ENCODE data around the gene MRPL30. TPM values are rescaled to one million over a fixed set of nuclear protein-coding genes. Genes with fewer than 3 reads are reported as not detected.
"Not testable (repeated sequence)": the region's sequence is repeated elsewhere in the genome, so short reads cannot be mapped to it uniquely, and the experiment has no call there.

MRPL30 gene
- total and polyA plus RNA-seq, 10 donors, result 12.8 to 26.0 (median 19.3) TPM

GRCh38 chr2:99205491-99205890 is 24.5 kb downstream of the MRPL30 start:
- no peaks in the 10 kb centered on the region for H3K4me1 ChIP-seq
- 92 to 97% (median 94%) methylated on average over 5 of the region's 5 CpGs for WGBS, 5 donors

GRCh38 chr2:99216096-99216495 is 35.1 kb downstream of the MRPL30 start:
- H3K27me3 ChIP-seq (replicated peaks in 1 of 7), result no peaks in the 10 kb centered on the region
- H3K4me1 ChIP-seq, result no peaks in the 10 kb centered on the region
- DNase-seq, result no peak
- H3K9me3 ChIP-seq, result no peaks in the 10 kb centered on the region
- TF ChIP-seq POLR2A (IDR thresholded peaks at IDR 0.05) (no peak), POLR2AphosphoS5 (IDR thresholded peaks at IDR 0.05) (no peak), CTCF (IDR thresholded peaks at IDR 0.05 in 8 of 11, conservative IDR thresholded peaks at IDR 0.05 in 3 of 11) (no peak)
- H3K36me3 ChIP-seq, result peaks cover 0 to 42% (median 3%) of the 10 kb centered on the region in 6 donors
- intact Hi-C loops (cut with DNase I; ENCODE audit: low total_unique reads), result no loop called here
- H3K27ac ChIP-seq, result no peak overlapping the region
- H3K4me3 ChIP-seq, result no peak overlapping the region
- 87 to 98% (median 94%) methylated on average over 2 of the region's 2 CpGs for WGBS, 5 donors

More at GRCh38 chr2:99205491-99205890, 24.5 kb downstream of the MRPL30 start:
- no peaks in the 10 kb centered on the region for H3K27me3 ChIP-seq (replicated peaks in 1 of 7)
- H3K9me3 ChIP-seq, result peaks cover 0 to 15% (median 9%) of the 10 kb centered on the region in 8 donors
- DNase-seq, result no peak
- intact Hi-C loops (cut with DNase I; ENCODE audit: low total_unique reads), result no loop called here
- H3K27ac ChIP-seq, result no peak overlapping the region
- no peak for TF ChIP-seq POLR2AphosphoS5 (IDR thresholded peaks at IDR 0.05)
- TF ChIP-seq CTCF (IDR thresholded peaks at IDR 0.05 in 8 of 11, conservative IDR thresholded peaks at IDR 0.05 in 3 of 11), result no peak
- TF ChIP-seq POLR2A (IDR thresholded peaks at IDR 0.05), result no peak
- H3K36me3 ChIP-seq, result peaks cover 0 to 12% (median 0%) of the 10 kb centered on the region in 6 donors
- H3K4me3 ChIP-seq, result no peak overlapping the region

- intact Hi-C loops (cut with DNase I; ENCODE audit: low total_unique reads), result no loop called here
- DNase-seq, result no peak
- no peaks in the 10 kb centered on the region for H3K9me3 ChIP-seq
Measured at GRCh38 chr2:99217929-99218501, 37.0 kb downstream of the MRPL30 start.

GRCh38 chr2:99233177-99233576 is 52.2 kb downstream of the MRPL30 start:
- not testable (repeated sequence) for DNase-seq

More at GRCh38 chr2:99217929-99218501, 37.0 kb downstream of the MRPL30 start:
- H3K4me3 ChIP-seq, result no peak overlapping the region
- H3K36me3 ChIP-seq, result peaks cover 0 to 37% (median 3%) of the 10 kb centered on the region in 6 donors
- H3K27me3 ChIP-seq (replicated peaks in 1 of 7), result no peaks in the 10 kb centered on the region
- H3K27ac ChIP-seq, result no peak overlapping the region
- 75 to 84% (median 80%) methylated on average over 4 of the region's 4 CpGs for WGBS, 5 donors
- no peaks in the 10 kb centered on the region for H3K4me1 ChIP-seq
- no peak for TF ChIP-seq CTCF (IDR thresholded peaks at IDR 0.05 in 8 of 11, conservative IDR thresholded peaks at IDR 0.05 in 3 of 11)
- no peak for TF ChIP-seq POLR2AphosphoS5 (IDR thresholded peaks at IDR 0.05)
- no peak for TF ChIP-seq POLR2A (IDR thresholded peaks at IDR 0.05)

More at GRCh38 chr2:99233177-99233576, 52.2 kb downstream of the MRPL30 start:
- H3K27ac ChIP-seq; H3K4me3 ChIP-seq; H3K36me3 ChIP-seq; H3K27me3 ChIP-seq (replicated peaks in 1 of 7); H3K4me1 ChIP-seq; intact Hi-C loops (cut with DNase I; ENCODE audit: low total_unique reads): not testable (repeated sequence)
- peaks cover 0 to 50% (median 13%) of the 10 kb centered on the region in 8 donors for H3K9me3 ChIP-seq
